Activated naive CD8-positive, alpha-beta T cell treated with anti-CD3 and anti-CD28 coated beads, Interleukin-2, amount 50 U/mL, for 24 hours (primary cell): ENCODE data around the gene ITK.
A peak's percentile ranks its signal among the peaks of the same experiment; 100 is the strongest.

Experiments
- ATAC-seq: fragments of 150-1000 bp; cut with Tn5 transposase; one replicate; pipeline ENCODE4 v1.10.0; 2021
- DNase-seq: peaks from one replicate; pipeline ENCODE4 v3.0.0; 2021
- H3K27ac Mint-ChIP-seq: one replicate; pipeline ENCODE4 v1.8.0; 2021; ENCODE audit warnings: mild to moderate bottlenecking, mixed read lengths
- H3K27me3 Mint-ChIP-seq: one replicate; pipeline ENCODE4 v1.8.0; 2021; ENCODE audit warnings: mixed read lengths
- H3K36me3 Mint-ChIP-seq: one replicate; pipeline ENCODE4 v1.8.0; 2021; ENCODE audit warnings: low read depth, mixed read lengths
- H3K4me1 Mint-ChIP-seq: one replicate; pipeline ENCODE4 v1.8.0; 2021; ENCODE audit warnings: mixed read lengths
- H3K4me3 Mint-ChIP-seq: one replicate; pipeline ENCODE4 v1.8.0; 2021; ENCODE audit warnings: mild to moderate bottlenecking, moderate library complexity, mixed read lengths
- H3K9me3 Mint-ChIP-seq: one replicate; pipeline ENCODE4 v1.8.0; 2021; ENCODE audit warnings: mixed read lengths

Gene ITK

DNA sequence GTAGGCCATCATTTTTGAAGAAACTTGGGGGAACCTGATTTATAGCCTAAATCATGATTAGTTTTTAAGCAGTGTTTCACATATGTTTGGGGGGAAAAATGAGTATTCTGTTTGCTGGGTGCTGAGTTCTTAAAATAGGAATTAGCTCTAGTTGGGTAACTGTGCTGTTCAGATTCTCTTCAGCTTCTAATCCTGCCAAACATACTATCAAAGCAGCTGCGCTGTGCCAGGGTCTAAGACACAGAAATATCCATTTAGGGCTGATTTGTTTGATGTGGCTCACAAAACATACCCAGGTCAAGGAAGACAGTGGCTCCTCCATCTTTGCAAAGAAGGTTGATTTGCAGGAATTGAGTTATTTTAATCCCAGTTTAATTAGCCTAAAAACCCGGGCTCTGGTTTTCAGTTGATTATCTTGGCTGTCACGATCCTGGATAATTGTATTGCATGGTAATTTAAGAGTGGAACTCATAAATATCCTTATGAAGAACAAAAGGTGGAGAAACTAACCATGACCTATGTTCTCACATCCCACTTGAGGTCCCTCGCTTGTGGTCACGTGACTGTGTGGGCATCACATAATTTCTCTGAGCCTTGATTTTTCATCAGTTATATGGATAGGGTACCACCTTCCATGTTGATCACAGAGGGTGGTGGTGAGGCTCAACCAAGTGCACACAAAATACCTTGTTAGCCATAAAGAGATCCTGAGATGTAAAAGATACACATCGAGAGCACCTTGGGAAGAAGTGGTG, 104.0 kb downstream of the ITK start:
- H3K4me3 Mint-ChIP-seq, result no peak overlapping the region

DNA sequence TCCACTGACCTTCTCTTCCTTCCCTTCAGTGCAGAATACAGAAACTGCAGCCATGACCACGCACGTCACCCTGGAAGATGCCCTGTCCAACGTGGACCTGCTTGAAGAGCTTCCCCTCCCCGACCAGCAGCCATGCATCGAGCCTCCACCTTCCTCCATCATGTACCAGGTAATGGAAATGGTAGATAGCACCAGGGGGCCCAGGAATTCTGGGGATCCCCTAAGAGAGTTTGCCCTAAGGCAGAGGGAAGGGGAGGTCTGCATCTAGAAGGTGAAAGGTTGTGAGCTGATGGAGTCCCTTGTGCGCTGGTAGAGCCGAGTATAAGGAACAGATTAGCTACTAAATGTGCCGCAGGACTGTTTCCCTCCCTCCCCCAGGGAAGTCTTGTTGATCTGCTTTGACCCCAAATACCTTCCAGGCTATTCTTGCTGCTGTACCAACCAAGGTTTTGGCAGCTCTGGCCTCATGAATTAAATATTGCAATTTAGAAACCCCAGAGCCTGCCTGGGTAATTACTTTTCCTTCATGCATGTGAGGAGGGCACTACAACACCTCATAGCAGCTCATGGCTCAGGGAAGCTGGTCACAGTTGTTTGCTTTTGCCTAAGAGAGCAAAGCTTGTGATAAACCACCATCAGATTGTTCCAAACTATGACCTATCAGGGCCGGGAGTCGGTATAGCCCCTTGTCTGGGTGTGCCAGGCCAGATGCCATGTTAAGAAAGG, 104.8 kb downstream of the ITK start:
- ATAC-seq (no peak), DNase-seq (no peak)
- Mint-ChIP-seq H3K36me3 (peaks cover 59% of the 10 kb centered on the region), H3K4me3 (no peak overlapping the region), H3K4me1 (peaks cover 86% of the 10 kb centered on the region), H3K27me3 (no peaks in the 10 kb centered on the region), H3K9me3 (peaks cover 13% of the 10 kb centered on the region), H3K27ac (peak overlapping the region; percentile 41)

More for the DNA sequence above, 104.0 kb downstream of the ITK start:
- Mint-ChIP-seq H3K27ac (peak overlapping the region; percentile 41), H3K4me1 (peaks cover 85% of the 10 kb centered on the region), H3K9me3 (peaks cover 13% of the 10 kb centered on the region), H3K27me3 (no peaks in the 10 kb centered on the region), H3K36me3 (peaks cover 55% of the 10 kb centered on the region)
- ATAC-seq (no peak), DNase-seq (no peak)

DNA sequence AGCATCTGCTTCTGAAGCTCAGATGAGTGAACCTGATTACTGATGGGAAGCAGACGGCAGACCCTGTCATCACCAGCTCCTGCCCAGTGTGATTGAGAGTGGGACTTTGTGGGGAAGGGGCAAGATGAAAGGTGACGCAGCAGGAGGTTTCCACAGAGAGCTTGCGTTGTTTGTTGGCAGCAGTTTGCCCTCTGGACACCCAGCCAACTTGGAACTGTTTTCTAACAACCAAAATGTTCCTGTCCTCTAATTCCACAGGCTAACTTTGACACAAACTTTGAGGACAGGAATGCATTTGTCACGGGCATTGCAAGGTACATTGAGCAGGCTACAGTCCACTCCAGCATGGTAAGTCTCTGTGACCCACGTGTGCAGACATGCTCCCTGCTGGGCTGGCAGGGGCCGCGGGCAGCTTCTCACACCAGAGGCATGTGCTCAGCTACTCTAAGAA, 106.1 kb downstream of the ITK start:
- Mint-ChIP-seq H3K27ac (no peak overlapping the region), H3K4me3 (no peak overlapping the region), H3K4me1 (peaks cover 87% of the 10 kb centered on the region), H3K27me3 (no peaks in the 10 kb centered on the region), H3K9me3 (peaks cover 4% of the 10 kb centered on the region), H3K36me3 (peaks cover 61% of the 10 kb centered on the region)
- DNase-seq, result no peak
- no peak for ATAC-seq

DNA sequence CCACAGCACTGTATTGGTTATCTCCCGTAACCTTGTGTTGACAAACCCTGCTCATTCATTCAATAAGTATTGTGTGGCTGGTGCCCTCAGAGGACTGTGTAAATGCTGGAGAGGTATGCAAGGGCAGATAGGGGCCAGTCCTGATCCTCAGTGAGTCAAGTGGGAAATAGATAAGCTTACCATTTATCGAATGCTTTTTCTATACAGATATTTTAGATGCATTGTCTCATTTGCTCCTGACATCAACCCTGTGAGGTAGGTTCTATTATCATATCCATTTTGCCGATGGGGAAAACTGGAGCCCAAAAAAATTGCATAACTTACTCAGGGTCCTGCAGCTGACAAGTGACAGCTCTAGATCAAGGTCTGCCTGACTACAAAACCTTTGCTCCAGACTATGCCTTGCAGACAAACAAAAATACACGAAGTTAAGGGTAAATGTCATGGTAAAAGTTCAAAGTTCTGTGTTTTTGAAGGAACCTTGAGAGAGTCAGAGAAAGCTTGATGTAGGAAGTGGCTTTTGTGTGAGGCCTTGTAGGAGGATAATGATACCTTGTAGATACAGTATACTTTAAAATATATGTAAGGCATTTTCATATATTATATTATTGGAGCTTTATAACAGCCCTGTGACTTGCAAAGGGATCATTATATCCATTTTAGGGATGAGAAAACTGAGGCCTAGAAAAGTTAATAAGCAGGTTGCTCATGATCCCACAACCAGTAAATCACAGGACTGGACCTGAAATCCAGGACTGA, 107.9 kb downstream of the ITK start:
- no peak for DNase-seq
- H3K4me3 Mint-ChIP-seq, result no peak overlapping the region
- peak overlapping the region; percentile 64 for H3K27ac Mint-ChIP-seq
- H3K9me3 Mint-ChIP-seq, result no peaks in the 10 kb centered on the region
- H3K27me3 Mint-ChIP-seq, result no peaks in the 10 kb centered on the region
- H3K4me1 Mint-ChIP-seq, result peaks cover 84% of the 10 kb centered on the region
- no peak for ATAC-seq
- peaks cover 66% of the 10 kb centered on the region for H3K36me3 Mint-ChIP-seq

DNA sequence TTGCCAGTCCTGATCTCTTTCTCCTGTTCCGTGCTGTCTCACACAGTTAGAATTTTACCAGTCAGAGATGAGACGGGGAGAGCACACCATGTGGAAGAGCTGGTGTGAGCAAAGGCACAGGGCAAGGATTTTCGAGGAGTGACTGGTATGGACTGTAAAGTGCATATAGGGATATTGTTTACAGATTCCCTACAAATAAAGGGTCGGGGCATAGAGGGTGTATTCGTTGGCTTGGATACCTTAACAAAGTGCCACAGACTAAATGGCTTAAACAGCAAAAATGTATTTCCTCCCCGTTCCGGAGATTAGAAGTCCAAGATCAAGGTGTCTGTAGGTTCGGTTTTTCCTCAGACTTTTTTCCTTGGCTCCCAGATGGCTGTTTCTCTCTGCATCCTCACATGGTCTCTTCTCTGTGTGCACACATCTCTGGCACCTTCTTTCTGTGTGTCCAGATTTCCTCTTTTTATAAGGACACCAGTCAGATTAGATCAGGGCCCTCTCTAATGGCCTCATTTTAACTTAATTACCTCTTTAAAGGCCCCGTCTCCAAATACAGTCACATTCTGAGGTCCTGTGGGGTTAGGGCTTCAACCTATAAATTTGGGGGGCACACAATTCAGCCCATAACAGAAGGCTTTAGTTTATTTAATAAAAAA, 108.7 kb downstream of the ITK start:
- H3K9me3 Mint-ChIP-seq, result no peaks in the 10 kb centered on the region
- peaks cover 73% of the 10 kb centered on the region for H3K36me3 Mint-ChIP-seq
- H3K4me1 Mint-ChIP-seq, result peaks cover 83% of the 10 kb centered on the region
- H3K4me3 Mint-ChIP-seq, result no peak overlapping the region
- DNase-seq (no peak), ATAC-seq (no peak)
- H3K27me3 Mint-ChIP-seq, result no peaks in the 10 kb centered on the region
- peak overlapping the region; percentile 64 for H3K27ac Mint-ChIP-seq

DNA sequence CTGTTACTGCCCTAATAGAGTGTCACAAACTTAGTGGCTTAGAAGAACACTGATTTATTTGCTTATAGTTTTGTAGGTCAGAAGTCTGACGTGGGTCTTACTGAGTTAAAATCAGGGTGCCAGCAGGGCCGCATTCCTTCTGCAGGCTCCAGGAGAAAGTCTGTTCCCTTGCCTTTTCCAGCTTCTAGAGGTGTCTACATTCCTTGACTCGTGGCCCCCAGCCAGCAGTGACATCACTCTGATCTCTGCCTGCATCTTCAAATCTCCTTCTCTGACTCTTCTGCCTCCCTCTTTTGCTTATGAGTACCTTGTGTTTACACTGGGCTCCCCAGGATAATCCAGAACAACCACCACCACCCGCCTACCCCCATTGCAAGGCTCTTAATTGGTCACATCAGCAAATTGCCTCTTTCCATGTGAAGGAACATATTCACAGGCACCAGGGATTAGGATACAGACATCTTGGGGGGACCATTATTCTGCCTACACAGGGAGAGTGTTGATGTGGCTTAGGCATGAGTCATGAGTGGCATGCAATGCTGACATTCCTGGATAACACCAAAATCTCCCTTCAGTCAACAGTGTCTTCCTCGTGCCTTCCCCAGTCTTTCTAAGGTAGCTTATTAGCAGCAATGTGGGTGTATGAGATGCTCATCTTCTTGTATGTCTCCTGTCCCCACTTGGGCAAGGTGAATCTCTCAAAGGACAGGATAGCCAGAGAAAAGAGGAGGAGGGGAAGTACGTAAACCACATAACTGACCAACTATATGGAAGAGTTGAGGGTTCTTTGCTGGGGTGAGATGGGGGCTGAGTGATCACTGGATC, 109.7 kb downstream of the ITK start:
- no peak for DNase-seq
- peak; percentile 63 for ATAC-seq
- peaks cover 78% of the 10 kb centered on the region for H3K4me1 Mint-ChIP-seq
- peak overlapping the region; percentile 9 for H3K4me3 Mint-ChIP-seq
- peak overlapping the region; percentile 90 for H3K27ac Mint-ChIP-seq
- H3K9me3 Mint-ChIP-seq, result no peaks in the 10 kb centered on the region
- peaks cover 75% of the 10 kb centered on the region for H3K36me3 Mint-ChIP-seq
- no peaks in the 10 kb centered on the region for H3K27me3 Mint-ChIP-seq

DNA sequence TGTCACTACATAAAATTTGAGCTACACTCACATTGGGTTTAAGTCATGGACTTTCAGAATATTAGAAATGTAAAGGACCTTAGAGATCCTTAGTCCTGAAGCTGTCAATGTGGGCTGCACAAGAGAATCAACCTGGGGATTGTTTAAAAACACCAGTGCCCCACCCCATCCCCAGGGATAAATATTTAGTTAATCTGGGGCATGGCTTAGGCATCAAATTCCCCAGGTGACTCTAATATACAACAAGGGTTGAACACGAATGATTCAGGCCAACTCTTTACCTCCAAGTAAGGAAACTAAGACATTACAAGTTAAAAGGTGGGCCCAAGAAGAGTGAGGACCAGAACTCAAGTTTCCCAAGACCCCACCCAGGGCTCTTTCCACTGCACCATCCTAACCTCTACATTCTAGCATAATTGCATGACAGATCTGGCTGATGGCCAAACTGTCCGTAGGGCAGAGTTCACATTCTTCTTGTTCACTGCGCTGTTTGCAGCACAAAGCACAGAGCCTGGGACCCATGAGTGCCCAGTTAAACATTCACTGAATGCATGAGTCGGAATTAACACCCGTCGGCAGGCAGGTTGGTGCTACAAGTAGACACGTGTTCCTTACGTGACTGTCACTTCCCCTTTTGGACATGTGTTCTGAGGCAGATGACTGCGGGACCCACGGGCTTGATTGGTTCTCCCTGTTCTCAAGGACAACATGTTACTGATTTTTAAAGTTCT, 110.5 kb downstream of the ITK start:
- Mint-ChIP-seq H3K36me3 (peaks cover 79% of the 10 kb centered on the region), H3K27me3 (no peaks in the 10 kb centered on the region), H3K27ac (peak overlapping the region; percentile 90), H3K4me3 (peak overlapping the region; percentile 9), H3K4me1 (peaks cover 75% of the 10 kb centered on the region), H3K9me3 (no peaks in the 10 kb centered on the region)
- peak; percentile 44 for DNase-seq
- ATAC-seq, result peak; percentile 62

DNA sequence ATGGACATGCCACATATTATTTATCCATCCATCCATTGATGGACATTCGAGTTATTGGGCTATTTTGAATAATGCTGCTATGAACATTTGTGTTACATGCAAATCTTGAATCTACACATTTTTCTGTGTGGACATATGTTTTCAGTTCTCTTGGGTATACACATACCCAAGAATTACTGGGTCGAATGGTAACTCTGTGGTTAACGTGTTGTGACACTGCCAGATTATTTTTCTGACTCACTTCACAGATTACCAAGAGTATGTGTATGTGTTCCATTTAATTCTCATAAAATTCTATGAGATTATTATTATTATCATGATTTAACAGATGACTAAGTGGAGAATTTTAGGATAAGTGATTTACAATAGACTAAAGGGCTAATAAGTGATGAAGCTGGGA, 112.0 kb downstream of the ITK start:
- Mint-ChIP-seq H3K4me1 (peaks cover 69% of the 10 kb centered on the region), H3K4me3 (no peak overlapping the region), H3K9me3 (no peaks in the 10 kb centered on the region), H3K27ac (no peak overlapping the region), H3K27me3 (no peaks in the 10 kb centered on the region), H3K36me3 (peaks cover 83% of the 10 kb centered on the region)
- ATAC-seq (no peak), DNase-seq (no peak)

DNA sequence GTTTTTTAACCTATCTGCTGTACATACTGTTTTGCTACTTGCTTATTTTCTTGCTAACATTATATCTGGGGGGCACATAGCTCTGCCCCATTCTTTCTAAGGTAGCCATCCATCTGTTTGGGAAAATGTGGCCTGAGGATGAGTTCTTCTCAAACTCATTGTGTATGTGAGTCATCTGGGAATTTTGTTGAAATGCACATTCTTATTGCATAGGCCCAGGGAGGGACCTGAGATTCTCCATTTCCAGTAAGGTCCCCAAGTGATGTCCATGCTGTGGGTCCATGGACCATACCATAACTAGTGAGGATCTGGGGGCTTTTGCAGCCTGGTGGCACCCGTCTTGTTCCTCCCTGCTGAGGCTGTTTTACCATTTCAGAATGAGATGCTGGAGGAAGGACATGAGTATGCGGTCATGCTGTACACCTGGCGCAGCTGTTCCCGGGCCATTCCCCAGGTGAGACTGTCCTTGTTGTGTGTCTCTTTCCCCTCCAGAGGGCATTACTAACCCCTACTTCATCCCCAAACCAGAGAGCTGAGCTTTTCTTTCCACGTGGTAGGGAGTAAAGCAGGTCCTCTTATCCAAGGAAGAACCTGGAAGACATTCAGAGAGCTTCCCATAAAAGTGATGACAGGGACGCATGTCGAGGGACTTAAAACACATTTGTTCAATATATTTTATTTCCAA, 113.9 kb downstream of the ITK start:
- H3K4me1 Mint-ChIP-seq, result peaks cover 51% of the 10 kb centered on the region
- DNase-seq (no peak), ATAC-seq (no peak)
- H3K4me3 Mint-ChIP-seq, result no peak overlapping the region
- peaks cover 81% of the 10 kb centered on the region for H3K36me3 Mint-ChIP-seq
- H3K27ac Mint-ChIP-seq, result peak overlapping the region; percentile 59
- H3K27me3 Mint-ChIP-seq, result no peaks in the 10 kb centered on the region
- no peaks in the 10 kb centered on the region for H3K9me3 Mint-ChIP-seq

DNA sequence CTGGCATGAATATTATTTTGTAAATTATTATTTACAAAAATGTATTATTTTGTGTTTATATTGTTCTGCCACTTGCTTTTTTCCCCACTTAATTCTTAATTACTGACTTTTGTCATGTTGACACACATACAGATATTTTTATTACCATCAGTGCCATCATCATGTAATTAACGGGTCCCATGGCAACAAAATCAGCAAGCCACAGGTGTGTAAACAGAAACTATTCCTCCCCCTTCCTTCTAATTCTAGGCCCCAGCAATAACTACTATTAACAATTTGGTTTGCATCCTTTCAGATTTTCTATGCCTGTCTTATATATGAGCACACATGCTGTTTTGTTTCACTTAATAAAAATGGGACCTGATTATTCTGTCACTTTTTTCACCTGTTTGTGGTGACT, 114.6 kb downstream of the ITK start:
- peaks cover 80% of the 10 kb centered on the region for H3K36me3 Mint-ChIP-seq
- H3K27me3 Mint-ChIP-seq, result no peaks in the 10 kb centered on the region
- no peak for ATAC-seq
- no peak for DNase-seq
- no peak overlapping the region for H3K4me3 Mint-ChIP-seq
- peak overlapping the region; percentile 11 for H3K27ac Mint-ChIP-seq
- H3K4me1 Mint-ChIP-seq, result peaks cover 44% of the 10 kb centered on the region
- no peaks in the 10 kb centered on the region for H3K9me3 Mint-ChIP-seq

DNA sequence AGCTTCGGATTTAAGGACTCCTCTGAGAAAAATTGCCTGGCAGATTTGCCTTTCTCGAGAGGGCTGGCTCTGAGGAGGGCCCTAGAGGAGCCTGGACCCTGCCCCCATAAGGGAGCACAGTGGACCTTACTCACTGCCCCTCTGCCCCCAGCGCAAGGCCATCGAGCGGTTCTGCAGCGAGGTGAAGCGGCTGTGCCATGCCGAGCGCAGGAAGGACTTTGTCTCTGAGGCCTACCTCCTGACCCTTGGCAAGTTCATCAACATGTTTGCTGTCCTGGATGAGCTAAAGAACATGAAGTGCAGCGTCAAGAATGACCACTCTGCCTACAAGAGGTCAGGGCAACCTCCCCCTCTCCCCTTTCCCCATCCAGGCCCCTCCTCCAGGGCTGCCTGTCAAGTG, 119.9 kb downstream of the ITK start:
- ATAC-seq (no peak), DNase-seq (no peak)
- Mint-ChIP-seq H3K4me3 (no peak overlapping the region), H3K4me1 (peaks cover 29% of the 10 kb centered on the region), H3K27ac (no peak overlapping the region), H3K36me3 (peaks cover 60% of the 10 kb centered on the region), H3K9me3 (no peaks in the 10 kb centered on the region), H3K27me3 (no peaks in the 10 kb centered on the region)

DNA sequence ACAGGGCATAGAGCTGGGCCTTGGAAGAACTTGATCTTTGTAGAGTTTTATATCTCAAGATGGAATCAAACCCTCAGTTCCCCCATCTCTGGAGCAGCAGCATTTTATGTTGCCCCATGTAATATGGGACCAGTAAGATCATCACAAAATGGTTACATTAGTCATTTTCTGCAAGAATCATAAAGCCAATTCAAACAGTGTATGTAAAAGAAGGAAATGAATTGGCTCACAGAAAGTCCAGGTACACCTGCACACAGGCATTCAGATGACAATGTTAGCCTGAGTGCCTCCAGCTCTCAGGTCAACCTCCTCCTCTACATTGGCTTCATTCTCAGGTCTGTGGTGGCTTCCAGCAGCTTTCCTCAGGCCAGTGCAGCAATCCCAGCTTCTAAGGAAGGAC, 120.4 kb downstream of the ITK start:
- Mint-ChIP-seq H3K4me3 (no peak overlapping the region), H3K9me3 (no peaks in the 10 kb centered on the region), H3K36me3 (peaks cover 60% of the 10 kb centered on the region), H3K27ac (peak overlapping the region; percentile 44), H3K27me3 (no peaks in the 10 kb centered on the region), H3K4me1 (peaks cover 34% of the 10 kb centered on the region)
- ATAC-seq (no peak), DNase-seq (no peak)

DNA sequence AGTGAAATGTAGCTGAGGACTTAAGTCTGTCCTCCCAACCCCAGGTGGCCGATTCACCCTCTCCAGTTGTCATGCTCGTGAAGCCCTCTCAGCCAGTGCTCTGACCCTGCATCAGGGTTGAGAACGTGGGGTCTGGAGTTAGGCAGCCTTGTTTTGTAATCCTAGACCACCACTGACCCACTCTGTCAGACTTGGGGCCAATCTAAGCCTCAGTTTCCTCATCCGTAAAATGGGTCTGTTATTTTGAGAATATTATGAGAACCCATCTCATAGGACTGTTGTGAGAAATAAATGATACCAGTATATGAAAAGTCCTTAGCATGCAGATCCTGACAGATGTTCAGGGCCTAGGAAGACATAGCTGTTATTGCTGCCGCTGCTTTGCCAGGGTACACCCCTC, 122.4 kb downstream of the ITK start:
- Mint-ChIP-seq H3K36me3 (peaks cover 56% of the 10 kb centered on the region), H3K4me1 (peaks cover 53% of the 10 kb centered on the region), H3K9me3 (no peaks in the 10 kb centered on the region), H3K27me3 (no peaks in the 10 kb centered on the region), H3K4me3 (no peak overlapping the region), H3K27ac (peak overlapping the region; percentile 67)
- DNase-seq, result no peak
- ATAC-seq, result no peak
